B cell (primary cell): ENCODE results near the gene BOD1.

Experiments used
- CTCF ChIP-seq: fragments of 200-600 bp; IDR thresholded peaks from one replicate; pipeline ENCODE4 v1.8.0; 2022; ENCODE audit warnings: antibody characterized with exemption, mild to moderate bottlenecking
- EZH2 ChIP-seq: IDR thresholded peaks from 2 replicates; pipeline ENCODE4 v1.6.1; 2012; ENCODE audit warnings: borderline replicate concordance, low read depth, mild to moderate bottlenecking, moderate library complexity, low read length; ENCODE audit not compliant: insufficient read depth, poor library complexity, severe bottlenecking

- TF ChIP-seq CTCF (no peak), EZH2 (no peak)
Observed at GRCh38 chr5:173642895-173643481, 26.5 kb upstream of the BOD1 start.
